SH-SY5Y (cell line): ENCODE results near the gene TRIM28.

ENCODE experiments used
- GATA2 ChIP-seq: IDR thresholded peaks from 2 replicates; pipeline ENCODE4 v1.6.1; 2011; ENCODE audit warnings: mild to moderate bottlenecking, low read depth, low read length
- GATA3 ChIP-seq: IDR thresholded peaks from 2 replicates; pipeline ENCODE4 v1.6.1; 2011; ENCODE audit warnings: low read depth, mild to moderate bottlenecking, low read length, moderate library complexity

DNA sequence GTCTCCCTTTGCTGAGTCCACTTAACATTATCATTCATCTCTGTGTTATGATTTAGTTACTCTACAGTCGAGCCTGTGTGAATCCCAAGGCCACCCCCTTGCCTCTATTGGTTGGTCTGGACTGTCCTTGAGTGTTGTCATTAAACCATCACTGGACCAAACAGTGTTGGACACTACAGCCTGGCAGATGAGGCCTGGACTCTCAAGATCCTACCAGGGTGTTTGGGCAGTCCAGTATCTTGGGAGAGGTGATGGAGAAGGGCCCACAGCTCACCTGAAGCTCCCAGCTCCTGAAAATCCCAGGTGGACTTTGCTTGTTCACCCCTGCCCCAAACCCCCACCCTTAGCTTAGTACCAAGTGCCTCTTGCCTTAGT lies 7.2 kb downstream of the TRIM28 start:
- TF ChIP-seq GATA2 (no peak), GATA3 (no peak)
